ENCODE data around the gene RMDN2. TPM values are rescaled to one million over a fixed set of nuclear protein-coding genes. Genes with fewer than 3 reads are reported as not detected.

Gene RMDN2
- total and polyA plus RNA-seq, 2 experiments from 2014 or later, result 5.8 to 11.1 TPM

GRCh38 chr2:38037325-38037724 lies 112.2 kb downstream of the RMDN2 start:
- TF ChIP-seq EZH2 (IDR thresholded peaks at IDR 0.05; ENCODE audit: insufficient read depth, poor library complexity, severe bottlenecking) (no peak), EZH2phosphoT487 (IDR thresholded peaks at IDR 0.05; ENCODE audit: insufficient read depth, low read depth) (no peak)
- H3K4me3 ChIP-seq, result peak overlapping the region; percentile 67
- no peaks in the 10 kb centered on the region for H3K9me2 ChIP-seq (ENCODE audit: insufficient read depth)
- in situ Hi-C loops (cut with MboI), result no loop called here
- peaks cover 12% of the 10 kb centered on the region; the same call in 1 of the 2 replicates for H3K4me1 ChIP-seq (ENCODE audit: insufficient read depth)
- WGBS, 2 experiments (ENCODE audit: low coverage in 1 of 2, low lambda C conversion rate in 2 of 2, missing lambda C conversion rate in 2 of 2), result 48 to 54% methylated on average over 4 of the region's 4 CpGs
- H3K79me2 ChIP-seq (ENCODE audit: insufficient read depth), result no peaks in the 10 kb centered on the region
- peak overlapping the region; percentile 39; the same call in 1 of the 2 replicates for H3K27ac ChIP-seq
- H3K4me2 ChIP-seq (ENCODE audit: unreplicated experiment), result peak overlapping the region; percentile 87
- H3K27me3 ChIP-seq (replicated peaks; ENCODE audit: insufficient read depth), result no peaks in the 10 kb centered on the region
- peak; percentile 62 for DNase-seq
- H2AFZ ChIP-seq, result peak overlapping the region; percentile 88
- peak overlapping the region; percentile 57; the same call in 1 of the 2 replicates for H3K9ac ChIP-seq
- H3F3A ChIP-seq (ENCODE audit: insufficient read depth), result peaks cover 14% of the 10 kb centered on the region
- no peaks in the 10 kb centered on the region for H4K20me1 ChIP-seq (ENCODE audit: insufficient read depth)
- H3K9me3 ChIP-seq (ENCODE audit: low read depth), result no peaks in the 10 kb centered on the region
- H3K36me3 ChIP-seq (ENCODE audit: low read depth), result no peaks in the 10 kb centered on the region

GRCh38 chr2:38037757-38038621 lies 112.9 kb downstream of the RMDN2 start:
- peak overlapping the region; percentile 57 for H3K9ac ChIP-seq
- 9 to 12% methylated on average over 38 of the region's 38 CpGs for WGBS, 2 experiments (ENCODE audit: low coverage in 1 of 2, low lambda C conversion rate in 2 of 2, missing lambda C conversion rate in 2 of 2)

GRCh38 chr2:38038682-38039081 lies 113.6 kb downstream of the RMDN2 start:
- no peaks in the 10 kb centered on the region for H3K9me2 ChIP-seq (ENCODE audit: insufficient read depth)
- peaks cover 12% of the 10 kb centered on the region; the same call in 1 of the 2 replicates for H3K4me1 ChIP-seq (ENCODE audit: insufficient read depth)
- no peak for DNase-seq
- H3K36me3 ChIP-seq (ENCODE audit: low read depth), result no peaks in the 10 kb centered on the region
- 51 to 52% methylated on average over 5 of the region's 5 CpGs for WGBS, 2 experiments (ENCODE audit: low coverage in 1 of 2, low lambda C conversion rate in 2 of 2, missing lambda C conversion rate in 2 of 2)
- peak overlapping the region; percentile 88 for H2AFZ ChIP-seq
- H3K27me3 ChIP-seq (replicated peaks; ENCODE audit: insufficient read depth), result no peaks in the 10 kb centered on the region
- in situ Hi-C loops (cut with MboI), result no loop called here
- H3K4me2 ChIP-seq (ENCODE audit: unreplicated experiment), result peak overlapping the region; percentile 87
- H3K79me2 ChIP-seq (ENCODE audit: insufficient read depth), result no peaks in the 10 kb centered on the region
- TF ChIP-seq EZH2 (IDR thresholded peaks at IDR 0.05; ENCODE audit: insufficient read depth, poor library complexity, severe bottlenecking), result no peak
- no peak for TF ChIP-seq EZH2phosphoT487 (IDR thresholded peaks at IDR 0.05; ENCODE audit: insufficient read depth, low read depth)
- H3K27ac ChIP-seq, result peak overlapping the region; percentile 39; the same call in 1 of the 2 replicates
- H3K9me3 ChIP-seq (ENCODE audit: low read depth), result no peaks in the 10 kb centered on the region
- H3K4me3 ChIP-seq, result peak overlapping the region; percentile 67
- no peaks in the 10 kb centered on the region for H4K20me1 ChIP-seq (ENCODE audit: insufficient read depth)
- peaks cover 14% of the 10 kb centered on the region for H3F3A ChIP-seq (ENCODE audit: insufficient read depth)
- peak overlapping the region; percentile 57 for H3K9ac ChIP-seq

More at GRCh38 chr2:38037757-38038621, 112.9 kb downstream of the RMDN2 start:
- no peaks in the 10 kb centered on the region for H3K27me3 ChIP-seq (replicated peaks; ENCODE audit: insufficient read depth)
- H3F3A ChIP-seq (ENCODE audit: insufficient read depth), result peaks cover 14% of the 10 kb centered on the region
- peaks cover 12% of the 10 kb centered on the region; the same call in 1 of the 2 replicates for H3K4me1 ChIP-seq (ENCODE audit: insufficient read depth)
- no peak for TF ChIP-seq EZH2phosphoT487 (IDR thresholded peaks at IDR 0.05; ENCODE audit: insufficient read depth, low read depth)
- no peak for TF ChIP-seq EZH2 (IDR thresholded peaks at IDR 0.05; ENCODE audit: insufficient read depth, poor library complexity, severe bottlenecking)
- peak overlapping the region; percentile 88 for H2AFZ ChIP-seq
- peak overlapping the region; percentile 67 for H3K4me3 ChIP-seq
- no peaks in the 10 kb centered on the region for H4K20me1 ChIP-seq (ENCODE audit: insufficient read depth)
- in situ Hi-C loops (cut with MboI), result no loop called here
- peak overlapping the region; percentile 39 for H3K27ac ChIP-seq
- peak; percentile 74 for DNase-seq
- no peaks in the 10 kb centered on the region for H3K79me2 ChIP-seq (ENCODE audit: insufficient read depth)
- peak overlapping the region; percentile 87 for H3K4me2 ChIP-seq (ENCODE audit: unreplicated experiment)
- no peaks in the 10 kb centered on the region for H3K36me3 ChIP-seq (ENCODE audit: low read depth)
- no peaks in the 10 kb centered on the region for H3K9me3 ChIP-seq (ENCODE audit: low read depth)
- no peaks in the 10 kb centered on the region for H3K9me2 ChIP-seq (ENCODE audit: insufficient read depth)

- 60 to 64% methylated on average over 9 of the region's 9 CpGs for WGBS, 2 experiments (ENCODE audit: low coverage in 1 of 2, low lambda C conversion rate in 2 of 2, missing lambda C conversion rate in 2 of 2)
- Histone ChIP-seq H3K9me3 (ENCODE audit: low read depth) (no peaks in the 10 kb centered on the region), H3K4me2 (ENCODE audit: unreplicated experiment) (no peak overlapping the region), H3K9me2 (ENCODE audit: insufficient read depth) (no peaks in the 10 kb centered on the region), H3K79me2 (ENCODE audit: insufficient read depth) (no peaks in the 10 kb centered on the region), H3K4me1 (ENCODE audit: insufficient read depth) (peaks cover 12% of the 10 kb centered on the region; the same call in 1 of the 2 replicates), H3F3A (ENCODE audit: insufficient read depth) (peaks cover 14% of the 10 kb centered on the region), H4K20me1 (ENCODE audit: insufficient read depth) (no peaks in the 10 kb centered on the region), H2AFZ (no peak overlapping the region), H3K36me3 (ENCODE audit: low read depth) (no peaks in the 10 kb centered on the region), H3K27me3 (replicated peaks; ENCODE audit: insufficient read depth) (no peaks in the 10 kb centered on the region), H3K27ac (no peak overlapping the region), H3K9ac (no peak overlapping the region), H3K4me3 (no peak overlapping the region)
- peak; percentile 73 for DNase-seq
- no peak for TF ChIP-seq EZH2phosphoT487 (IDR thresholded peaks at IDR 0.05; ENCODE audit: insufficient read depth, low read depth)
- no peak for TF ChIP-seq EZH2 (IDR thresholded peaks at IDR 0.05; ENCODE audit: insufficient read depth, poor library complexity, severe bottlenecking)
- in situ Hi-C loops (cut with MboI), result no loop called here
Measured at GRCh38 chr2:38039121-38039910, 114.2 kb downstream of the RMDN2 start.
